ENCODE data around the gene MAPKAP1.

MAPKAP1 gene

DNA sequence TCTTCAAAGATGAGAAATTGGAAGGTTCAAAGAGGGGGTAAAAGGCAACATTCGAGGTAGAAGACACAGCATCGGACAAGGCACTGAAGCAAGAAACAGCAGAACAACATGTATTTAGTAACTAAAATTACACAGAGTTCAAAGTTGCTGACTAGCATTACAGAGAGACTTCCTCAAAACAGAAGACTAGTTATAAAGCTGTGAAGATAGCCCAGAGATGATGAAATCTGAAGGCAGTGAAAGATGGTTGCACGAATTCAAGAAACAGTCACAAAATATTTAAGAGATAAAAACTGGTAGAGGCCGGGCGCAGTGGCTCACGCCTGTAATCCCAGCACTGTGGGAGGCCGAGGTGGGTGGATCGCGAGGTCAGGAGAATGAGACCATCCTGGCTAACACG, 16.3 kb downstream of the MAPKAP1 start:
- no peak overlapping the region for H3K27ac ChIP-seq (ENCODE audit: low read length)
- H3K9ac ChIP-seq (ENCODE audit: low read length), result no peak overlapping the region
- H3K4me1 ChIP-seq (ENCODE audit: control insufficient read depth, low read depth, low read length), result peaks cover 23% of the 10 kb centered on the region
- H3K27me3 ChIP-seq (ENCODE audit: control insufficient read depth, insufficient read depth, low read length), result no peaks in the 10 kb centered on the region
- H3K9me3 ChIP-seq (ENCODE audit: control insufficient read depth, low read depth, low read length), result no peaks in the 10 kb centered on the region
- H3K4me3 ChIP-seq (ENCODE audit: low read length), result no peak overlapping the region
- H3K36me3 ChIP-seq (ENCODE audit: control insufficient read depth, low read depth, low read length), result no peaks in the 10 kb centered on the region

DNA sequence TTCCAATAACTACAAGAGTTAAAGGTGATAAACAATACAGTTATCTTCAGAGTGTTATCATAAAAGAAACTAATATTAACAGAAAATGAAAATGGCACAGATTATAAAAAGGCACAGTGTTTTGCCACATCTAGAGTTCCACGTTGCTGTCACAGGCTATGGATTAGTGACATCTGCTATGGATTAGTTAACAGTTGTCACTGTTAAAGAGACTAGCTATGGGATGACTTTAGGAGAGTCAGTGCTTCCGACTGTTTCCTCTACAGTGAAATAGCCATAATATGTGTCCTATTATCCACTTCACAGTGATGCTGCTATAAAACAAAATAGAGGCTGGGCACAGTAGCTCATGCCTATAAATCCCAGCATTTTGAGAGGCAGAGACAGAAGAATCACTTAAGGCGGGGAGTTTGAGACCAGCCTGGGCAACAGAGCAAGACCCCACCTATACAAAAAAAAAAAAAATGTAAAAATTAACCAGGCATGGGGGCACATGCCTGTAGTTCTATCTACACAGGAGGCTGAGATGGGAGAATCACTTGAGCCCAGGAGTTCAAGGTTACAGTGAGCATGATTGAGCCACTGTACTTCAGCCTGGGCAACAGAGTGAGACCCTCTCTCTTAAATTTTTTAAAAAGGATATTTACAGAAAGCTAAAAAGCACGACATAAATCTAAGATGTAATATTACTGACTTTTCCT, 19.7 kb downstream of the MAPKAP1 start:
- H3K9ac ChIP-seq (ENCODE audit: low read length), result no peak overlapping the region
- no peaks in the 10 kb centered on the region for H3K9me3 ChIP-seq (ENCODE audit: control insufficient read depth, low read depth, low read length)
- H3K27me3 ChIP-seq (ENCODE audit: control insufficient read depth, insufficient read depth, low read length), result no peaks in the 10 kb centered on the region
- H3K4me3 ChIP-seq (ENCODE audit: low read length), result no peak overlapping the region
- peaks cover 8% of the 10 kb centered on the region for H3K4me1 ChIP-seq (ENCODE audit: control insufficient read depth, low read depth, low read length)
- no peaks in the 10 kb centered on the region for H3K36me3 ChIP-seq (ENCODE audit: control insufficient read depth, low read depth, low read length)
- H3K27ac ChIP-seq (ENCODE audit: low read length), result no peak overlapping the region

DNA sequence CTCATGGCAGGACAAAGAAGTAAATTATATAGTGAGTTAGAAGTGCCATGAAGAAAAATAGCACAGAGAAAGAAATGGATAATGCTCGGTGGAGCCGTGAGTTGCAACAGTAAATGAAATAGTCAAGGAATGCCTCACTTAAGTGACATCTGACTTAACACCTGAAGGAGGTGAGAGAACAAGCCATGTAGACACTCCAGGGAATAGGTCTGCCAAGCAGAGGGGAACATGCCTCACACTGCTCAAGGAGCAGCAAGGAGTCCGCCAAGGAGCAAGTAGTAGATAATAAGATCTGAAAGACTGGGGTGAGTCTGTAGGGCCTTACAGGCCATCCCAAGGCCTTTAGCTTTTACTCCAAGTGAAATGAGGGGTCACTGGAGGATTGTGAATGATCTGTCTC, 21.8 kb downstream of the MAPKAP1 start:
- Histone ChIP-seq H3K27ac (ENCODE audit: low read length) (no peak overlapping the region), H3K4me3 (ENCODE audit: low read length) (no peak overlapping the region), H3K27me3 (ENCODE audit: control insufficient read depth, insufficient read depth, low read length) (no peaks in the 10 kb centered on the region), H3K4me1 (ENCODE audit: control insufficient read depth, low read depth, low read length) (peaks cover 9% of the 10 kb centered on the region), H3K9me3 (ENCODE audit: control insufficient read depth, low read depth, low read length) (no peaks in the 10 kb centered on the region), H3K9ac (ENCODE audit: low read length) (no peak overlapping the region), H3K36me3 (ENCODE audit: control insufficient read depth, low read depth, low read length) (no peaks in the 10 kb centered on the region)

- H3K36me3 ChIP-seq (ENCODE audit: control insufficient read depth, low read depth, low read length), result no peaks in the 10 kb centered on the region
- H3K27me3 ChIP-seq (ENCODE audit: control insufficient read depth, insufficient read depth, low read length), result no peaks in the 10 kb centered on the region
- no peak overlapping the region for H3K4me3 ChIP-seq (ENCODE audit: low read length)
- H3K9me3 ChIP-seq (ENCODE audit: control insufficient read depth, low read depth, low read length), result no peaks in the 10 kb centered on the region
- peaks cover 9% of the 10 kb centered on the region for H3K4me1 ChIP-seq (ENCODE audit: control insufficient read depth, low read depth, low read length)
- no peak overlapping the region for H3K9ac ChIP-seq (ENCODE audit: low read length)
- H3K27ac ChIP-seq (ENCODE audit: low read length), result no peak overlapping the region
Measured at GRCh38 chr9:125683486-125683885, 23.5 kb downstream of the MAPKAP1 start.

- H3K9me3 ChIP-seq (ENCODE audit: control insufficient read depth, low read depth, low read length), result no peaks in the 10 kb centered on the region
- H3K9ac ChIP-seq (ENCODE audit: low read length), result no peak overlapping the region
- H3K27me3 ChIP-seq (ENCODE audit: control insufficient read depth, insufficient read depth, low read length), result no peaks in the 10 kb centered on the region
- no peaks in the 10 kb centered on the region for H3K36me3 ChIP-seq (ENCODE audit: control insufficient read depth, low read depth, low read length)
- H3K4me1 ChIP-seq (ENCODE audit: control insufficient read depth, low read depth, low read length), result peaks cover 9% of the 10 kb centered on the region
- H3K4me3 ChIP-seq (ENCODE audit: low read length), result no peak overlapping the region
- no peak overlapping the region for H3K27ac ChIP-seq (ENCODE audit: low read length)
Measured at GRCh38 chr9:125682340-125682739, 24.7 kb downstream of the MAPKAP1 start.

DNA sequence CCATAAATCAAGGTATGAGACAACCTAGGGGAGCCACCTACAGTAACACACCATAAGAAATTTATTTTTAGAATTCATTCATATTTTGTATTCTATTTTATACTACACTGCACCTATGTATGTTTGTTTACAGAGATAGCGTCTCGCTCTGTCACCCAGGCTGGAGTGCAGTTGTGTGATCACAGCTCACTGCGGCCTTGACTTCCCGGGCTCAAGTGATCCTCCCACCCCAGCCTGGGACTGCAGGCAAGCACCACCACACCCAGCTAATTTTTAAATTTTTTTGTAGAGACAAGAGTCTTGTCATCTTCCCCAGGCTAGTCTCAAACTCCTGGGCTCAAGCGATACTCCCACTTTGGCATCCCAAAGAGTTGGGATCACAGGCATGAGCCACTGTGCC, 25.4 kb downstream of the MAPKAP1 start:
- Histone ChIP-seq H3K9me3 (ENCODE audit: control insufficient read depth, low read depth, low read length) (no peaks in the 10 kb centered on the region), H3K9ac (ENCODE audit: low read length) (no peak overlapping the region), H3K27ac (ENCODE audit: low read length) (no peak overlapping the region), H3K4me1 (ENCODE audit: control insufficient read depth, low read depth, low read length) (peaks cover 9% of the 10 kb centered on the region), H3K4me3 (ENCODE audit: low read length) (no peak overlapping the region), H3K27me3 (ENCODE audit: control insufficient read depth, insufficient read depth, low read length) (no peaks in the 10 kb centered on the region), H3K36me3 (ENCODE audit: control insufficient read depth, low read depth, low read length) (no peaks in the 10 kb centered on the region)

GRCh38 chr9:125681086-125681622, 25.9 kb downstream of the MAPKAP1 start:
- H3K4me1 ChIP-seq (ENCODE audit: control insufficient read depth, low read depth, low read length), result peaks cover 9% of the 10 kb centered on the region
- H3K36me3 ChIP-seq (ENCODE audit: control insufficient read depth, low read depth, low read length), result no peaks in the 10 kb centered on the region
- H3K9ac ChIP-seq (ENCODE audit: low read length), result no peak overlapping the region
- no peak overlapping the region for H3K27ac ChIP-seq (ENCODE audit: low read length)
- no peak overlapping the region for H3K4me3 ChIP-seq (ENCODE audit: low read length)
- H3K9me3 ChIP-seq (ENCODE audit: control insufficient read depth, low read depth, low read length), result no peaks in the 10 kb centered on the region
- no peaks in the 10 kb centered on the region for H3K27me3 ChIP-seq (ENCODE audit: control insufficient read depth, insufficient read depth, low read length)

DNA sequence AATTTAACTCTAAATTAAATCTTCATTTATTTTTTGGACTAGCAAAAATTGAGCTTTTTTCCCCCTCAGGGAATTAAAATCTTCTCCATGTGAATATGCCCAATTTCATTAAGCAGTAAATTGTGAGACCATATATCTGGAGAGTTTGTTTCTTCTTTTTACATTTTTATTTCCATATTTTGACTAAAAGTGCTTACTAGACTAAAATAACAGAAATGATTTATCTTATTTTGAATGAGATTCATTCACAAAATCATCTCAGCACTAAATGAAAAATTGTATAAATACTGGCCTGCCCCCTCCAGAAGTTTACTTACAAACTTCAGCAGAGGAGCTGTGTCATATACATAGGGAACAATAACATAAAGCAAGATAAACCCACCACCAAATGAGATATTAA, 26.6 kb downstream of the MAPKAP1 start:
- Histone ChIP-seq H3K4me1 (ENCODE audit: control insufficient read depth, low read depth, low read length) (peaks cover 10% of the 10 kb centered on the region), H3K27ac (ENCODE audit: low read length) (no peak overlapping the region), H3K27me3 (ENCODE audit: control insufficient read depth, insufficient read depth, low read length) (no peaks in the 10 kb centered on the region)

DNA sequence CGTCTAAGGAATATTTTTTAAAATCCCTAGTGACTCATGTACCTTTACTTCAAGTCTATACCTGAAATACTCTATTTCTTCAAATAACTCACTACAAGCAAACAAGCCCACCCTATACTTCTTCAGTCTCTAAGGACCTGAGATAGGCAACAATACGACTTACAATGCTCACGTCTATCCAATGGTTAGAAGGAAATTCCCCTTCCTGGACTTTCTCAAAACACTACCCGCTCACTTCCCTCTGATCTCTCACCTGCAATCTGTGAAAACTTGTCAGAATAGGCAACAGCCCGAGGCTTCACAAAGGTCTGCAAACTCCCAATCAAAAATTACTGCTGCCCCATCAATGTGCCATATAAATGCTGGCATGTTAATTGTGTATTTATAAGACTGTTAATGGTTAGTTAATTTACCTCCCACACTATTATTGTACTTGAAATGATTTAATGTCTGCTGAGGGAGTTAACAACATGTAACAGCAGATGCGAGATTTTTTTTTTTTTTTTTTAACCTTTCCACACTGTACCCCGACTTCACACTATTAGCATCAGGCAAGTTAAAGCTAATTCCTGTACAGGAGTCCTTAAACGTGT, 27.3 kb downstream of the MAPKAP1 start:
- H3K9me3 ChIP-seq (ENCODE audit: control insufficient read depth, low read depth, low read length), result no peaks in the 10 kb centered on the region
- no peak overlapping the region for H3K27ac ChIP-seq (ENCODE audit: low read length)
- H3K27me3 ChIP-seq (ENCODE audit: control insufficient read depth, insufficient read depth, low read length), result no peaks in the 10 kb centered on the region
- peaks cover 14% of the 10 kb centered on the region for H3K4me1 ChIP-seq (ENCODE audit: control insufficient read depth, low read depth, low read length)
- H3K4me3 ChIP-seq (ENCODE audit: low read length), result no peak overlapping the region
- no peaks in the 10 kb centered on the region for H3K36me3 ChIP-seq (ENCODE audit: control insufficient read depth, low read depth, low read length)
- no peak overlapping the region for H3K9ac ChIP-seq (ENCODE audit: low read length)

More for the DNA sequence above, 26.6 kb downstream of the MAPKAP1 start:
- Histone ChIP-seq H3K9ac (ENCODE audit: low read length) (no peak overlapping the region), H3K36me3 (ENCODE audit: control insufficient read depth, low read depth, low read length) (no peaks in the 10 kb centered on the region), H3K9me3 (ENCODE audit: control insufficient read depth, low read depth, low read length) (no peaks in the 10 kb centered on the region), H3K4me3 (ENCODE audit: low read length) (no peak overlapping the region)

- Histone ChIP-seq H3K27ac (ENCODE audit: low read length) (no peak overlapping the region), H3K4me3 (ENCODE audit: low read length) (no peak overlapping the region), H3K9ac (ENCODE audit: low read length) (no peak overlapping the region)
Measured at GRCh38 chr9:125674981-125675973, 31.7 kb downstream of the MAPKAP1 start.

GRCh38 chr9:125672876-125673275, 34.1 kb downstream of the MAPKAP1 start:
- H3K27me3 ChIP-seq (ENCODE audit: control insufficient read depth, insufficient read depth, low read length), result no peaks in the 10 kb centered on the region
- H3K4me3 ChIP-seq (ENCODE audit: low read length), result no peak overlapping the region
- no peak overlapping the region for H3K9ac ChIP-seq (ENCODE audit: low read length)
- H3K27ac ChIP-seq (ENCODE audit: low read length), result no peak overlapping the region
- H3K9me3 ChIP-seq (ENCODE audit: control insufficient read depth, low read depth, low read length), result no peaks in the 10 kb centered on the region
- H3K36me3 ChIP-seq (ENCODE audit: control insufficient read depth, low read depth, low read length), result no peaks in the 10 kb centered on the region
- H3K4me1 ChIP-seq (ENCODE audit: control insufficient read depth, low read depth, low read length), result peaks cover 9% of the 10 kb centered on the region

More at GRCh38 chr9:125674981-125675973, 31.7 kb downstream of the MAPKAP1 start:
- H3K36me3 ChIP-seq (ENCODE audit: control insufficient read depth, low read depth, low read length), result no peaks in the 10 kb centered on the region
- H3K9me3 ChIP-seq (ENCODE audit: control insufficient read depth, low read depth, low read length), result no peaks in the 10 kb centered on the region
- no peaks in the 10 kb centered on the region for H3K27me3 ChIP-seq (ENCODE audit: control insufficient read depth, insufficient read depth, low read length)
- H3K4me1 ChIP-seq (ENCODE audit: control insufficient read depth, low read depth, low read length), result peaks cover 9% of the 10 kb centered on the region

Data from iPS-18a (cell line).